ENCODE results near the gene DCTN1.

DNA sequence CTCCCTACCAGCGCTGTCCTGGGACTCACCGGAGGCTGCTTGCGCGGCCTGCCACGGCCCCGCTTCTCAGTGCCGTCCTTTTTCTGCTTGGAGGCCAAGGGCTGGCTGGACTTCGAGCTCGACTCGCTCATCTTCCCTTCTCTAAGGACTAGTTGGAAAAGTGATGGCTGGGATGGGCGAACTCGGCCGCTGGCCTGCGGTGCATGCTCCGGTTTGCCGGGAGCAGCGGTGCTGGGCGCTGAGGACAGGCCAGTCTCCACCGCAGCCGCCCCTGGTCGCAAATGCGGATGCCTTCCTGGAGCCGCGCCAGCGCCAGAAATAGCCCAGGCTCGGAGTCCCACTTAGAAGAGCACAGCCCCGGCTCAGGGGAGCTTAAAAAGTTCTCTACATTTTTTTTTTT lies 38.2 kb upstream of the DCTN1 start:
- TF ChIP-seq POLR2A (IDR thresholded peaks at IDR 0.05; ENCODE audit: low read depth, low read length): no peak
- no peak for TF ChIP-seq TAF1 (IDR thresholded peaks at IDR 0.05; ENCODE audit: low read depth, low read length)
- no peak for TF ChIP-seq SPI1 (IDR thresholded peaks at IDR 0.05; ENCODE audit: low read depth, low read length)
- no peak for TF ChIP-seq POLR2AphosphoS5 (IDR thresholded peaks at IDR 0.05; ENCODE audit: low read depth, low read length)
